Peyer's patch (tissue), 4 donors: ENCODE results near the gene CLN6.

Source experiments
- POLR2A ChIP-seq, 2 donors: fragments of 450-650 bp; IDR thresholded peaks; one replicate each; pipeline ENCODE4 v1.5.1; 2017; ENCODE audit warnings: antibody characterized with exemption in 2 of 2, mild to moderate bottlenecking in 2 of 2, moderate library complexity in 2 of 2
- TF ChIP-seq, protein P1 (sequence below), 6 experiments: fragments of 450-650 bp in 4 of 6; fragments of 200-600 bp in 2 of 6; sonication (generic) in 1 of 6; IDR thresholded peaks; one replicate each; pipeline ENCODE4 v1.5.1; 2017 to 2019; ENCODE audit warnings: antibody characterized with exemption in 6 of 6, mild to moderate bottlenecking in 3 of 6, moderate library complexity in 1 of 6

DNA sequence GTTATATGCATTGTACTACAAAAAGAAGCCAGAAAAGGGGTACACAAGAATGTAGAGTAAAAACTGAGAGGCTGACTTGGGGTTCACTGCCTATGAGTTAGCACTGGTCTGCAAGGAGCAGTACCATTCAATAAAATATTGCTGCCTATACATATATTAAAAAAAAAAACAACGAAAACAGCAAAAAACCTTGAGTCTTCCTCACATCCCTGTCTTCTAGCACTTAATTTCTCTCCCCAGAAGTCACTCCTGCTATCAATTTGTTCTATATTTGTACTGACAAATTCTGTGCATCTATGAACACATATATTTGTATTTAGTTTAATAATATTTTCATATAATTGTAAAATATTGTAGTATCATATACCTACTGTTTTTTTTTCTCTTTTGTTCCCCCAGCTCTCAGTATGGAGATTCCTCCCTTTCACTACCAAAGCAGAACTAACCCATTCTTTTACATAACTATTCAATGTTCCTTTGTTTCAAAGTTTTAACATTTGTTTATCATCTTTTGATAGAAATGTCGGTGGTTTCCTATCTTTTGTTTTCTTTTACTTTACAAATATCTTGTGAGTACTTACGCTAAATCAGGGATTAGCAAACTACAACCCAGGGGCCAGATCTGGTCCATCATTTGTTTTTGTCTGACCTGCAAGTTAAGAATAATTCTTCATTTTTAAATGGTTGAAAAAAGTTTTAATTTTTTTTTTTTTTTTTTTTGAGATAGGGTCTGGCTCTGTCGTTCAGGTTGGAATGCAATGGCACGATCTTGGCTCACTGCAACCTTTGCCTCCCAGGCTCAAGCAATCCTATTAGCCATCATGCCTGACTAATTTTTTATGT is 33.2 kb upstream of the CLN6 start:
- TF ChIP-seq, protein P1, sequence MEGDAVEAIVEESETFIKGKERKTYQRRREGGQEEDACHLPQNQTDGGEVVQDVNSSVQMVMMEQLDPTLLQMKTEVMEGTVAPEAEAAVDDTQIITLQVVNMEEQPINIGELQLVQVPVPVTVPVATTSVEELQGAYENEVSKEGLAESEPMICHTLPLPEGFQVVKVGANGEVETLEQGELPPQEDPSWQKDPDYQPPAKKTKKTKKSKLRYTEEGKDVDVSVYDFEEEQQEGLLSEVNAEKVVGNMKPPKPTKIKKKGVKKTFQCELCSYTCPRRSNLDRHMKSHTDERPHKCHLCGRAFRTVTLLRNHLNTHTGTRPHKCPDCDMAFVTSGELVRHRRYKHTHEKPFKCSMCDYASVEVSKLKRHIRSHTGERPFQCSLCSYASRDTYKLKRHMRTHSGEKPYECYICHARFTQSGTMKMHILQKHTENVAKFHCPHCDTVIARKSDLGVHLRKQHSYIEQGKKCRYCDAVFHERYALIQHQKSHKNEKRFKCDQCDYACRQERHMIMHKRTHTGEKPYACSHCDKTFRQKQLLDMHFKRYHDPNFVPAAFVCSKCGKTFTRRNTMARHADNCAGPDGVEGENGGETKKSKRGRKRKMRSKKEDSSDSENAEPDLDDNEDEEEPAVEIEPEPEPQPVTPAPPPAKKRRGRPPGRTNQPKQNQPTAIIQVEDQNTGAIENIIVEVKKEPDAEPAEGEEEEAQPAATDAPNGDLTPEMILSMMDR (IDR thresholded peaks at IDR 0.05) = no peak
- TF ChIP-seq POLR2A (IDR thresholded peaks at IDR 0.05) = no peak
